ENCODE results near the gene XPO6.

- TF ChIP-seq, protein P1, sequence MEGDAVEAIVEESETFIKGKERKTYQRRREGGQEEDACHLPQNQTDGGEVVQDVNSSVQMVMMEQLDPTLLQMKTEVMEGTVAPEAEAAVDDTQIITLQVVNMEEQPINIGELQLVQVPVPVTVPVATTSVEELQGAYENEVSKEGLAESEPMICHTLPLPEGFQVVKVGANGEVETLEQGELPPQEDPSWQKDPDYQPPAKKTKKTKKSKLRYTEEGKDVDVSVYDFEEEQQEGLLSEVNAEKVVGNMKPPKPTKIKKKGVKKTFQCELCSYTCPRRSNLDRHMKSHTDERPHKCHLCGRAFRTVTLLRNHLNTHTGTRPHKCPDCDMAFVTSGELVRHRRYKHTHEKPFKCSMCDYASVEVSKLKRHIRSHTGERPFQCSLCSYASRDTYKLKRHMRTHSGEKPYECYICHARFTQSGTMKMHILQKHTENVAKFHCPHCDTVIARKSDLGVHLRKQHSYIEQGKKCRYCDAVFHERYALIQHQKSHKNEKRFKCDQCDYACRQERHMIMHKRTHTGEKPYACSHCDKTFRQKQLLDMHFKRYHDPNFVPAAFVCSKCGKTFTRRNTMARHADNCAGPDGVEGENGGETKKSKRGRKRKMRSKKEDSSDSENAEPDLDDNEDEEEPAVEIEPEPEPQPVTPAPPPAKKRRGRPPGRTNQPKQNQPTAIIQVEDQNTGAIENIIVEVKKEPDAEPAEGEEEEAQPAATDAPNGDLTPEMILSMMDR (optimal IDR thresholded peaks at IDR 0.05 in 1 of 3, IDR thresholded peaks at IDR 0.05 in 1 of 3, conservative IDR thresholded peaks at IDR 0.05 in 1 of 3; ENCODE audit: extremely low read depth in 1 of 3, insufficient read depth in 2 of 3, low read length in 3 of 3) = no peak
- no peak for TF ChIP-seq EZH2 (IDR thresholded peaks at IDR 0.05; ENCODE audit: low read length)
Measured at GRCh38 chr16:28072087-28072486, 139.7 kb downstream of the XPO6 start.
